Measurements from ENCODE around the gene SPINK5.

Gene SPINK5

GRCh38 chr5:148177207-148177606, 113.4 kb downstream of the SPINK5 start:
- Mint-ChIP-seq H3K27me3 (peaks cover 6% of the 10 kb centered on the region), H3K9me3 (ENCODE audit: low read depth) (no peaks in the 10 kb centered on the region), H3K36me3 (no peaks in the 10 kb centered on the region), H3K4me3 (no peak overlapping the region), H3K27ac (no peak overlapping the region), H3K4me1 (ENCODE audit: low read depth) (no peaks in the 10 kb centered on the region)

DNA sequence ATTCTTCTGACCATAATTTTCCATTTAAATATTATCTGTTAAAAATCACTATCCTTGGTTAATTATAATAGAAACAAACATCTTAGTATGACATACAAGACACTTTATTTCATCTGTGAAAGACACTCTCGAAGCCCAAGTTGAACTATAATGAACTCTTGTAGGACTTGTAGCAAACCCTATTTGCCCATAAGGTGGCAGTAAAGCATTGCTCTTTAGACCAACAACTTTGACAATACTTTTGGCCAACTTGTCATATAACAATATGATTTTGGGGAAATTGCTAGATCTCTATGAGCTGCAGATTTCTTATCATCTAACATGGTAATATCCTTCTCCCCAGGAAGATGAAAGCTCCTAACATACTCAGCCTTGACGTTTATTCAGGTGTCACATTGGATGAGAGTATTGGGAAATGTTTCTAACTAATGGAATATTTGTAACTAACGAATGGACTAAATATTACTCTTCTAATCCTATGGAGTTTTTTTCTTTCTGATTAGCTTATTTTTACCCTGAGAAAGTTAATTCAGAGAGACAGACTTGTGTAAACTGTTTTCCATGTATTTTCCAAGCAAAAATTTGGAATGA, 115.5 kb downstream of the SPINK5 start:
- Mint-ChIP-seq H3K4me3 (no peak overlapping the region), H3K4me1 (ENCODE audit: low read depth) (no peaks in the 10 kb centered on the region), H3K27ac (no peak overlapping the region), H3K36me3 (no peaks in the 10 kb centered on the region), H3K27me3 (peaks cover 6% of the 10 kb centered on the region), H3K9me3 (ENCODE audit: low read depth) (no peaks in the 10 kb centered on the region)

GRCh38 chr5:148186248-148187003, 122.6 kb downstream of the SPINK5 start:
- Mint-ChIP-seq H3K4me1 (ENCODE audit: low read depth) (no peaks in the 10 kb centered on the region), H3K9me3 (ENCODE audit: low read depth) (no peaks in the 10 kb centered on the region), H3K27me3 (peaks cover 7% of the 10 kb centered on the region), H3K27ac (no peak overlapping the region), H3K36me3 (no peaks in the 10 kb centered on the region), H3K4me3 (no peak overlapping the region)

Data from activated naive CD8-positive, alpha-beta T cell (primary cell).